Body of pancreas (tissue), 4 donors: ENCODE data around the gene KCTD11. TPM values are rescaled to one million over a fixed set of nuclear protein-coding genes. Genes with fewer than 3 reads are reported as not detected.

ENCODE experiments used
- ATAC-seq: fragments of 150-250 bp; one replicate; pipeline ENCODE4 v1.9.1; 2016
- DNase-seq, 4 donors: peaks; one replicate each; pipeline ENCODE4 v3.0.0-alpha.2; 2019
- H3K27ac ChIP-seq, 4 donors: fragments of 200-600 bp; sonication (generic); 1 replicate in 3 of 4; 2 replicates in 1 of 4; pipeline versions ENCODE4 v1.5.1 to v1.6.1; 2016 to 2019; ENCODE audit warnings: mild to moderate bottlenecking in 1 of 4, mixed read lengths in 1 of 4, moderate library complexity in 1 of 4
- H3K27me3 ChIP-seq, 2 donors: fragments of 200-600 bp; sonication (generic); one replicate each; pipeline ENCODE4 v1.6.0; 2016; ENCODE audit warnings: mild to moderate bottlenecking in 1 of 2
- H3K36me3 ChIP-seq, 2 donors: fragments of 200-600 bp; sonication (generic); replicated peaks in 1 of 2; 2 replicates each; pipeline ENCODE4 v1.5.1; 2016; ENCODE audit warnings: low read depth in 2 of 2; ENCODE audit not compliant: insufficient read depth in 1 of 2
- H3K4me1 ChIP-seq: fragments of 200-600 bp; sonication (generic); one replicate; pipeline ENCODE4 v1.6.0; 2016
- H3K4me3 ChIP-seq, 2 donors: fragments of 200-600 bp; sonication (generic); 1 replicate in 1 of 2; 2 replicates in 1 of 2; pipeline ENCODE4 v1.5.1; 2016 to 2019
- H3K9me3 ChIP-seq, 3 donors: fragments of 200-600 bp; sonication (generic); 1 replicate in 2 of 3; 2 replicates in 1 of 3; pipeline ENCODE4 v1.5.1; 2016
- CTCF ChIP-seq, 7 experiments: fragments of 450-650 bp in 4 of 7; fragments of 200-600 bp in 3 of 7; sonication (generic) in 3 of 7; IDR thresholded peaks; one replicate each; pipeline ENCODE4 v1.5.1; 2016 to 2019; ENCODE audit warnings: antibody characterized with exemption in 7 of 7
- POLR2A ChIP-seq, 3 donors: fragments of 450-650 bp; IDR thresholded peaks; one replicate each; pipeline ENCODE4 v1.6.1; 2016; ENCODE audit warnings: antibody characterized with exemption in 3 of 3, mild to moderate bottlenecking in 2 of 3
- WGBS, 2 donors: methylation state at CpG; one replicate each; pipeline ENCODE4 v1.1.5; 2017; 5-methylcytosine and 5-hydroxymethylcytosine counted together
- intact Hi-C: fragments of 100-400 bp; cut with DNase I; formaldehyde crosslinking; loops from one replicate; pipeline ENCODE4 v1.15.1; 2023
- total RNA-seq, 2 donors: library from RNA; depleted of rRNA; stranded (reverse); fragments of >200 nt; gene quantifications; one replicate each; pipeline ENCODE4 v1.1.0, GENCODE V29; 2016

KCTD11 gene
- total RNA-seq, 2 donors from 2014 or later = 2.6 to 5.6 TPM

- TF ChIP-seq CTCF (IDR thresholded peaks at IDR 0.05) = no peak
- TF ChIP-seq POLR2A (IDR thresholded peaks at IDR 0.05) = no peak
- no peak overlapping the region for H3K27ac ChIP-seq
- no peak overlapping the region for H3K4me3 ChIP-seq
- DNase-seq (no peak), ATAC-seq (no peak)
- intact Hi-C loops = no loop called here
- no peaks in the 10 kb centered on the region for H3K4me1 ChIP-seq
- no peaks in the 10 kb centered on the region for H3K9me3 ChIP-seq
- no peaks in the 10 kb centered on the region for H3K27me3 ChIP-seq
- H3K36me3 ChIP-seq = no peaks in the 10 kb centered on the region
- 66 to 90% methylated on average over 2 of the region's 2 CpGs for WGBS, 2 donors
Measured at GRCh38 chr17:7374353-7374752, 22.4 kb downstream of the KCTD11 start.

- Histone ChIP-seq H3K27me3 (no peaks in the 10 kb centered on the region), H3K4me3 (no peak overlapping the region), H3K4me1 (peaks cover 24% of the 10 kb centered on the region), H3K27ac (no peak overlapping the region), H3K9me3 (no peaks in the 10 kb centered on the region), H3K36me3 (no peaks in the 10 kb centered on the region)
- WGBS, 2 donors = 95 to 98% methylated on average over 3 of the region's 3 CpGs
- TF ChIP-seq CTCF (IDR thresholded peaks at IDR 0.05) (no peak), POLR2A (IDR thresholded peaks at IDR 0.05) (no peak)
- intact Hi-C loops = no loop called here
- DNase-seq (no peak), ATAC-seq (no peak)
Measured at GRCh38 chr17:7379134-7379533, 27.2 kb downstream of the KCTD11 start.

GRCh38 chr17:7380321-7380720 is 28.4 kb downstream of the KCTD11 start:
- ATAC-seq (peak; percentile 67), DNase-seq (peak; percentile 72 to 91 (median 78))
- intact Hi-C loops = no loop called here
- peak overlapping the region; percentile 46 to 87 for H3K4me3 ChIP-seq
- no peaks in the 10 kb centered on the region for H3K36me3 ChIP-seq
- H3K27ac ChIP-seq = peak overlapping the region; percentile 65 to 85 (median 82)
- WGBS, 2 donors = 10 to 21% methylated on average over 5 to 7 of the region's 7 CpGs
- TF ChIP-seq POLR2A (IDR thresholded peaks at IDR 0.05) = no peak
- peak in 1 of 7 experiments; percentile 29 for TF ChIP-seq CTCF (IDR thresholded peaks at IDR 0.05)
- no peaks in the 10 kb centered on the region for H3K9me3 ChIP-seq
- peaks cover 24% of the 10 kb centered on the region for H3K4me1 ChIP-seq
- no peaks in the 10 kb centered on the region for H3K27me3 ChIP-seq

GRCh38 chr17:7380855-7381683 is 29.1 kb downstream of the KCTD11 start, which contains the start of gene TNK1:
Gene TNK1 (plus strand): TSS chr17:7381089. CDS start chr17:7382927, 1,838 bp downstream.
- no peaks in the 10 kb centered on the region for H3K36me3 ChIP-seq
- TF ChIP-seq CTCF (IDR thresholded peaks at IDR 0.05) (peak in 2 of 7 experiments; percentile 5 to 16), POLR2A (IDR thresholded peaks at IDR 0.05) (peak; percentile 67 to 86 (median 83))
- peak within 1 kb of the TSS; percentile 65 to 85 (median 82) for H3K27ac ChIP-seq
- no peaks in the 10 kb centered on the region for H3K27me3 ChIP-seq
- intact Hi-C loops = no loop called here
- peak within 1 kb of the TSS; percentile 46 to 87 for H3K4me3 ChIP-seq
- WGBS, 2 donors = 2% methylated on average over 33 to 52 of the region's 52 CpGs
- peaks cover 24% of the 10 kb centered on the region for H3K4me1 ChIP-seq
- ATAC-seq = peak; percentile 88
- peak; percentile 72 to 87 (median 82) for DNase-seq
- no peaks in the 10 kb centered on the region for H3K9me3 ChIP-seq
